Measurements from ENCODE around the gene DMXL1.

GRCh38 chr5:119037496-119038215 lies 33.2 kb upstream of the DMXL1 start:
- TF ChIP-seq CTCF (IDR thresholded peaks at IDR 0.05) (no peak), POLR2A (IDR thresholded peaks at IDR 0.05) (no peak)

Measured in esophagus squamous epithelium (tissue), 4 donors.